Small intestine (tissue), 7 donors: ENCODE measurements around the gene DCDC2C. TPM values are rescaled to one million over a fixed set of nuclear protein-coding genes. Genes with fewer than 3 reads are reported as not detected.

Experiments used
- DNase-seq, 2 donors: peaks; one replicate each; pipeline versions ENCODE4 v3.0.0 to v3.0.0-alpha.2; 2013
- FAIRE-seq: peaks from 2 replicates; lab custom pipeline; 2012; peaks lifted over from hg19 to GRCh38; lab: Jason Lieb, UNC
- H3K27ac ChIP-seq, 3 donors: one replicate each; pipeline ENCODE4 v1.5.1; 2013; ENCODE audit warnings: low read length in 2 of 3, mild to moderate bottlenecking in 2 of 3, control low read depth in 1 of 3, inconsistent platforms in 1 of 3, low read depth in 1 of 3, moderate library complexity in 1 of 3
- H3K27me3 ChIP-seq, 3 donors: one replicate each; pipeline ENCODE4 v1.6.1; 2013; ENCODE audit warnings: low read length in 3 of 3, inconsistent platforms in 1 of 3; ENCODE audit not compliant: control insufficient read depth in 3 of 3, insufficient read depth in 3 of 3
- H3K36me3 ChIP-seq, 3 donors: one replicate each; pipeline ENCODE4 v1.6.1; 2013; ENCODE audit warnings: low read length in 3 of 3, inconsistent platforms in 1 of 3, low read depth in 1 of 3, mild to moderate bottlenecking in 1 of 3, moderate library complexity in 1 of 3; ENCODE audit not compliant: control insufficient read depth in 3 of 3, insufficient read depth in 2 of 3
- H3K4me1 ChIP-seq, 3 donors: one replicate each; pipeline ENCODE4 v1.6.1; 2013; ENCODE audit warnings: low read length in 2 of 3, inconsistent platforms in 1 of 3, low read depth in 1 of 3, mild to moderate bottlenecking in 1 of 3, moderate library complexity in 1 of 3; ENCODE audit not compliant: control insufficient read depth in 3 of 3, insufficient read depth in 2 of 3
- H3K4me3 ChIP-seq, 3 donors: one replicate each; pipeline ENCODE4 v1.5.1; 2013; ENCODE audit warnings: low read length in 3 of 3, control low read depth in 1 of 3, inconsistent platforms in 1 of 3, low read depth in 1 of 3, mild to moderate bottlenecking in 1 of 3, moderate library complexity in 1 of 3
- H3K9me3 ChIP-seq, 2 donors: one replicate each; pipeline ENCODE4 v1.6.1; 2013; ENCODE audit warnings: low read depth in 1 of 2, low read length in 1 of 2; ENCODE audit not compliant: control insufficient read depth in 2 of 2, insufficient read depth in 1 of 2
- WGBS, 3 donors: extraction: QIAGEN DNeasy Blood & Tissue Kit; methylation state at CpG; one replicate each; pipeline ENCODE4 v1.1.7; 2013; 5-methylcytosine and 5-hydroxymethylcytosine counted together
- polyA plus RNA-seq, 4 donors: library from polyadenylated mRNA; stranded (reverse) in 3 of 4; unstranded in 1 of 4; fragments of 200-250 nt in 3 of 4; fragments of 120-200 nt in 1 of 4; gene quantifications; one replicate each; pipeline versions ENCODE4 v1.2.1 to v1.2.3, GENCODE V29; 2013
- donor health status: healthy with polysubstance abuse.
- donor health status: control.
- donor health status: control.
- donor health status: Bipolar disorder and iron deficiency.
- donor health status: healthy.

Gene DCDC2C
- polyA plus RNA-seq, 4 donors = not detected

GRCh38 chr2:3784731-3785130 is 81.4 kb downstream of the DCDC2C start:
- Histone ChIP-seq H3K36me3 (no peaks in the 10 kb centered on the region), H3K4me1 (no peaks in the 10 kb centered on the region), H3K27me3 (no peaks in the 10 kb centered on the region), H3K27ac (no peak overlapping the region), H3K4me3 (no peak overlapping the region), H3K9me3 (no peaks in the 10 kb centered on the region)
- FAIRE-seq (no peak), DNase-seq (no peak)
- 61 to 75% (median 72%) methylated on average over 4 of the region's 4 CpGs for WGBS, 3 donors

GRCh38 chr2:3785220-3785889 is 82.0 kb downstream of the DCDC2C start:
- no peaks in the 10 kb centered on the region for H3K27me3 ChIP-seq
- H3K4me3 ChIP-seq = no peak overlapping the region
- H3K36me3 ChIP-seq = no peaks in the 10 kb centered on the region
- WGBS, 3 donors = 58 to 73% (median 59%) methylated on average over 15 of the region's 15 CpGs
- FAIRE-seq (no peak), DNase-seq (no peak)
- H3K4me1 ChIP-seq = no peaks in the 10 kb centered on the region
- no peak overlapping the region for H3K27ac ChIP-seq
- no peaks in the 10 kb centered on the region for H3K9me3 ChIP-seq

GRCh38 chr2:3785890-3786273 is 82.5 kb downstream of the DCDC2C start:
- no peaks in the 10 kb centered on the region for H3K9me3 ChIP-seq
- no peak overlapping the region for H3K4me3 ChIP-seq
- no peak overlapping the region for H3K27ac ChIP-seq
- WGBS, 3 donors = 90 to 91% (median 91%) methylated on average over 10 of the region's 10 CpGs
- no peaks in the 10 kb centered on the region for H3K36me3 ChIP-seq
- no peaks in the 10 kb centered on the region for H3K27me3 ChIP-seq
- H3K4me1 ChIP-seq = no peaks in the 10 kb centered on the region
- FAIRE-seq = no peak
- no peak for DNase-seq

GRCh38 chr2:3787768-3788167 is 84.4 kb downstream of the DCDC2C start:
- Histone ChIP-seq H3K4me1 (no peaks in the 10 kb centered on the region), H3K9me3 (no peaks in the 10 kb centered on the region), H3K27me3 (no peaks in the 10 kb centered on the region), H3K27ac (no peak overlapping the region), H3K36me3 (no peaks in the 10 kb centered on the region), H3K4me3 (no peak overlapping the region)
- no peak for DNase-seq
- no peak for FAIRE-seq

GRCh38 chr2:3789256-3789655 is 85.9 kb downstream of the DCDC2C start:
- WGBS, 3 donors = 40 to 68% (median 43%) methylated on average over 1 of the region's 1 CpG
- Histone ChIP-seq H3K27me3 (no peaks in the 10 kb centered on the region), H3K4me1 (no peaks in the 10 kb centered on the region), H3K4me3 (no peak overlapping the region), H3K36me3 (no peaks in the 10 kb centered on the region), H3K27ac (no peak overlapping the region), H3K9me3 (no peaks in the 10 kb centered on the region)
- DNase-seq (no peak), FAIRE-seq (no peak)

GRCh38 chr2:3793249-3793648 is 89.9 kb downstream of the DCDC2C start:
- FAIRE-seq = no peak
- WGBS, 3 donors = 90 to 97% (median 91%) methylated on average over 5 of the region's 5 CpGs
- no peak overlapping the region for H3K27ac ChIP-seq
- no peak overlapping the region for H3K4me3 ChIP-seq
- H3K27me3 ChIP-seq = no peaks in the 10 kb centered on the region
- H3K36me3 ChIP-seq = no peaks in the 10 kb centered on the region
- no peak for DNase-seq
- no peaks in the 10 kb centered on the region for H3K4me1 ChIP-seq
- H3K9me3 ChIP-seq = no peaks in the 10 kb centered on the region

GRCh38 chr2:3801506-3801905 is 98.1 kb downstream of the DCDC2C start:
- Histone ChIP-seq H3K9me3 (no peaks in the 10 kb centered on the region), H3K27ac (no peak overlapping the region)
- WGBS, 3 donors = 53 to 64% (median 61%) methylated on average over 4 of the region's 4 CpGs

GRCh38 chr2:3805201-3805939 is 102.0 kb downstream of the DCDC2C start:
- no peaks in the 10 kb centered on the region for H3K9me3 ChIP-seq
- peak in 1 of 2 donors; percentile 6 for DNase-seq
- no peaks in the 10 kb centered on the region for H3K4me1 ChIP-seq
- WGBS, 3 donors = 55 to 60% (median 58%) methylated on average over 15 of the region's 15 CpGs
- H3K36me3 ChIP-seq = no peaks in the 10 kb centered on the region
- H3K27me3 ChIP-seq = no peaks in the 10 kb centered on the region
- no peak overlapping the region for H3K4me3 ChIP-seq
- H3K27ac ChIP-seq = no peak overlapping the region
- FAIRE-seq = no peak

More at GRCh38 chr2:3801506-3801905, 98.1 kb downstream of the DCDC2C start:
- H3K27me3 ChIP-seq = no peaks in the 10 kb centered on the region
- DNase-seq (no peak), FAIRE-seq (no peak)
- no peaks in the 10 kb centered on the region for H3K4me1 ChIP-seq
- H3K4me3 ChIP-seq = no peak overlapping the region
- H3K36me3 ChIP-seq = no peaks in the 10 kb centered on the region
